Measurements from ENCODE around the gene AADAC.
"Not testable (repeated sequence)": the region's sequence is repeated elsewhere in the genome, so short reads cannot be mapped to it uniquely, and the experiment has no call there.

The AADAC gene

DNA sequence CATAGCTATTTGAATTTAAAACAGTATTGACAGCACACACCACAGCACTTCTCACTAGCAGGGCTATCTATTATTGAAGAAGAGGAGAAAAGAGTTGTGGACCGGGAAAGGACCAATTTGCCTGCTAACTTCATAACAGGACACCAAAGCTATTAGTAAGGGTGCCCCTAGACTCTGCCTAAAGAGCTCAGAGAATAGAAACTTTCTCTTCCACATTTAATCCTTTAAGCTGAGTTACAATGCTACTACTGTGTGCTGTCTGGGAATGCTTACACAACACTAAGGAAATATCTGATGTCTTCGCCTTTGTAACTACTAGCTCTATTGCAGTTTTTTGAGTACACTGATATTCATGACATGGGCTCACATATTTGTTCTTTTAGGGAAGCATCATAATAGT, 13.5 kb upstream of the AADAC start:
- no peak for DNase-seq

DNA sequence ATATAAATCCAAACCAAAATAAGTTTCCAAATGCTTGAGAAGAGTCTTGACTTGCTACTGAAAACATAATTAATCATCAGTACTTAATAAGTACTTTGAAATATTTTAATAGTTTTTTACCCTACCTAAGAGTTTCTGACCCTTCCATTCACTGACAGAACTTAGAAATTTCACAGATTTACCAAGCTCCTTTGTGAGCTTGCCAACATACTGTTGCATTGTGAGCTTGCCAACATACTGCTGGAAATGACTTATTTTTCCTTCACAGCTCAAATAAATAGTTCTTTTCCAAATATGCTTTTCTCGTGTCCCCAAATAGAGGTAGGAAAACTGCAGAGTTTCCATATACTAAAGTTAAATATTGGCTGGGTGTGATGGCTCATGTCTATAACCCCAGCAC, 9.6 kb upstream of the AADAC start:
- DNase-seq: no peak

DNA sequence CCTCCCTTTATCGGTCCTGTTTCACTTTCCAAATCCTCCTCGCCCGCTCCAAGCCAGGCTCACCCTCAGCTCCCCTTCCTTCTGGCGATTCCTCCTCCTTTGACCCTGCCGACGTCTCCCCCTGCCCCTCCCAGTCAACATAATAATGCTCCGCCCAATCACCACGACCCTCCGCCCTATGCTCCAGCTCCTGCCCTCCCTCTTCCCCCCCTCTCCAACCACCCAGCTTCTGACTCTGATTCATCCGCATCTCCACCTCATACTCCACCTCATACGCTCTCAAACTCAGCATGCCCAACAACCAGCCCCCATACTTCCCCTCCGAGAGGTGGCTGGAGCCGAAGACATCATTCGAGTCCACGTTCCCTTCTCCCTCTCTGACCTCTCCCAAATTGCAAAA, 7.1 kb upstream of the AADAC start:
- no peak for DNase-seq

DNA sequence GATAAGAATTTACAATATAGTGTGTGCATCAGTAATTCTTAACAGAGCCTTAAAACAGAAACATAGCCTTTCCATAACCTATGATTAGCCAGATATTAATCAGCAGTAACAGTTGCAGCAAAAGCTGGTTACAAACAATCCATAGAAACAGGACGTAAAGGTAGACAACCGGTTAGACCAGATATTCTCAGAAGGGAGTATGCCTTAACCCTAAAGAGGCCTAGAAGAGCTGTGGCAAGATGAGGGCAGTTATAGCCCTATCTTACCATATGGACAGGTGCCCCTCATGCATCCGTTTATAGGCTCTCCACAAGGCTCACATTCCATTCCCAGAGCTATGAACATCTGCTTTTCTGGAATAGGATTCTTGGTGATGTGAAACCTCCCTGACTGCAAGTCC, 5.0 kb upstream of the AADAC start:
- not testable (repeated sequence) for DNase-seq

DNA sequence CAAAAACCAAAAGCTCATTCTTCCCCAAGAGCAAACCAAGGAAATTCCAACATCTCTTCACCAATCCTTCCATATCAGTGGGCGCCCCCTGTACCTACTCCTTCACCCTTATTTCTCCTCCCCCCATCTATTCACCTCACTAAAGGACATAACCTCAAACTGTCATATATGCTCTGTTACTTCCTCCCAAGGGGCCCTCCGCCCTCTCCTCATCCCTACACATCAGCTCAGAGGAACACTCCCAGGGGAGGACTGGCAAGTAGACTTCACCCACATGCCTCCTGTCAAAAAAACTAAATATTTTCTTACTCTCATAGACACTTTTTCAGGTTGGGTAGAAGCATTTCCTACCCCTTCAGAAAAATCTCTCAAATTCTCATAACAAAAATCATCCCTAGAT, 2.4 kb upstream of the AADAC start:
- no peak for DNase-seq

DNA sequence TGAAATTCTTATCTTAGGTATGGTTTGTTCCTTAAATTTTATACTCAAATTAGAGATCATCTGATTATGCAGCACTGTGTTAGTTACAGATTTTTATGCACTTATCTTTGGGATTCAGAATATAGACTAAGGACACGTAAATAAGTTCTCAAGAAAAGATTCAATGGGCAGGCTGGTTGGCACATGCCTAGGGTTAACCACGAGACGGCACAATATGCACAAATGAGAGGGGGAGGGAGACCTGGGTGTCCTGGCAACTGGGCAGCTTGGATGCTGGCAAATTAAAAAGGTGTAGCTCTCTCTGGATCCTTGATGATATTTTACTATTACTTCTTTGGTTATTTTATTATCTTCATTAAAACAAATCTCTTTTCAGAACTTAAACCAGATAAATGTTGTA, 672 bp downstream of the AADAC start:
- DNase-seq: no peak

DNA sequence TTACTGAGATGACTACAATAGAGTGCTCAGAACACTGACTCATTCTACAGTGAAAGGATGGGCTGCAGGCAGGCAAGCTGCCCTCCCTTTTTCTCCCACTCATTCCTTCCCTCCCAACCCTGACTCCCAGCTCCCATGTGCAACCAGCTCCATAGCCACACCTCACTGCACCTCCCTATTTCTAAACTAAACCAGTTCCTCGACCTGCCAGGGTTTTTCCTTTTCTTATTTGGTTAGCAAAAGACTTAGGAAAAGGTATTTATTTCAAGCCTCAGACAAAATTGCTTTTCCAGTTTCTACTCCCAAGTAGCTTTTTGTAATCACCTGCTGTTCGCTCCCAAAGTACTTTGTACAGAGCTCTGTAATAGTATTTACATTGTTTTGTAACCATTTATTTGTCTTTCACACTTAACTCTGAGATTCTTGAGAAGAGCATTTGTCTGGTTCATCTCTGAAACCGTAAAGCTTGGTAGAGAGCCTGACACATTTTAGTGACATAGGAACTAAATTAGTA, 2.2 kb downstream of the AADAC start:
- DNase-seq: no peak

DNA sequence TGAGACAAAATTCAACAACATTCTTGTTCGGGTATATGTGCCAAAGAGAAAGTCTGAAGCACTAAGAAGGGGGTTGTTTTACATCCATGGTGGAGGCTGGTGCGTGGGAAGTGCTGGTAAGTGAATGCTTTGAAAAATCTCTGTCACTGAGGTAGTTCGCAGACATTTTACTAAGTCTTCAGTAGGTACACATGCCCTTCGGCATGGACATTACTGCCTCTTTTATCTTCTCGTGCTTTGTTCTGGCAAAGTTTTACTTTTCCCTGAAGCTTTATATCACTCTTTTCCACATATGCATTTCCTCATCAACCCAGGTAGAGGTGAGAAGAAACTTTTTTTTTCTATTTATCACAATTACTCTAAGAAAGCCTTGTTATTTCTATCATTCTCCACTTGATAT, 3.6 kb downstream of the AADAC start:
- no peak for DNase-seq

DNA sequence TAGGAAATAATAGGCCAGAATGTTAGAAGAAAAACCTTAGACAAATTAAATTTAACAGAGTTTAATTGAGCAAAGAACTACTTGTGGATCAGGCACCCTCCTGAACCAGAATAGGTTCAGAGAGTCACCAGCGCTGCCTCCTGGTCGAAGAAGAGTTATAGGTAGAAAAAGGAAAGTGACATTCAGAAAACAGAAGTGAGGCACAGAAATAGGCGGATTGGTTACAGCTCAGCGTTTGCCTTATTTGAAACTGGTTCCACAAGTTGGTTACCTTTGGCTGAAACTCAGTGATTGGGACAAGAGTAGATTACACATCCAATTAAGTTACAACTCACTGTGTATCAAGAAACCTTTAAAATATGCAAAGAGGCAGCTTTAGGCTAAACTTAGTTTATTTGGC, 4.4 kb downstream of the AADAC start:
- DNase-seq: no peak

DNA sequence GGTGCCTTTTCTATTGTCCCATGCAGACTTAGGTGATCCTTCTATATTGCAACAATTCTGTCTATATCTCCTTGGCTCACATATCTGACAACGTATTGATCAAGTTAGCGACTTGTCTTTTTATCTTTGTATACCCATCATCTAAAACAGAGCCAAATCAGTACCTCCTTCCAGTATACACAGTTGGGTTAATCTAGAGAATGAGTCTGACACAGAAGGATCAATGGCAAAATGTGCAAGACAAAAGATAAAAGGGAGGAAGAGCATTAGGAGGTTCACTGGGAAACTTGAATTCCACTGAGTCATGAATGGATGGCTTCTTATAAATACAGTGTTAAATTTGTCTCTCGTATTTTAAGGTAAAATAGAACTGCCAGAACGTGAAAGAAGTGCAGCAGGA, 6.0 kb downstream of the AADAC start:
- DNase-seq: no peak

DNA sequence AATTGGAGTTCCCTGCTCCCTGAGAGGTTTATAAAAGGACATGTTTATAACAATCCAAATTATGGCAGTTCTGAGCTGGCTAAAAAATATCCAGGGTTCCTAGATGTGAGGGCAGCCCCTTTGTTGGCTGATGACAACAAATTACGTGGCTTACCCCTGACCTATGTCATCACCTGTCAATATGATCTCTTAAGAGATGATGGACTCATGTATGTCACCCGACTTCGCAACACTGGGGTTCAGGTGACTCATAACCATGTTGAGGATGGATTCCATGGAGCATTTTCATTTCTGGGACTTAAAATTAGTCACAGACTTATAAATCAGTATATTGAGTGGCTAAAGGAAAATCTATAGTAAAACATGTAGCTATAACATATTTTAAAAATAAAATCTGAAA, 13.9 kb downstream of the AADAC start:
- DNase-seq: no peak

DNA sequence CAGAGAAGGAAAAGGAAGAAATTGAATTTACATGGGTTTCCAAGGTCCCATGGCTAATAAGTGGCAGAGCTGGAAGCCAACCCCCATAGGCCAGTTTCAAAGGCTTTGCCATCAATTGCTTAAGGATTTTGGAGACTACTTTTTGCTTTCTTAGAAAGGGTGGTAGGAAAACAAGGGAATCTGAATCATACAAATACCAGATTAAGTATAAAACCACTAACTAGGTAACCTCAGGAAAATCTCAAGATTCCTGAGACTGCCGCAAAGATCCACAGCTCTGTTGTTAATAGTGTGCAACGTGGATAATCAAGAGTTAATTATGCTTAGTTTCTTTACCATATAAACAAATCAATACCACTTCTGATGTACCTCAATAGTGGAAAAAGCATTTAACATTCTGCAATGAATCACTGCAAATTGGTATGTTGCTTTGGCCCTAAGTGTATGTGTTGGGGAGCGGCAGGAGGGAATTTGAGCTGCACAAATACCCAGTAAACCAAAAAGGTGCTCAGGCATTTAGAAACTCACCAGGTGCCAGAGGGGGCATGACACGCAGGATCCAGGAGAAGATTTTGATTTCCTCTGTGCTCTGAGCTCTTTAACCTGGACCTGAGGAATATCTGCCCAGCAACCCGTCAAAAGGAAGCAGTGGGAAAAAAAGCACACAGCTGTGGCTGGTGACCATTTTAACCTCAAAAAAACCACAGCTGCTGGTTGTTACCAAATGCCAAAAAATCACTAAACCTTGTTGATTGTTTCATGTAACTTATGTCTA, 22.0 kb downstream of the AADAC start:
- DNase-seq: no peak

DNA sequence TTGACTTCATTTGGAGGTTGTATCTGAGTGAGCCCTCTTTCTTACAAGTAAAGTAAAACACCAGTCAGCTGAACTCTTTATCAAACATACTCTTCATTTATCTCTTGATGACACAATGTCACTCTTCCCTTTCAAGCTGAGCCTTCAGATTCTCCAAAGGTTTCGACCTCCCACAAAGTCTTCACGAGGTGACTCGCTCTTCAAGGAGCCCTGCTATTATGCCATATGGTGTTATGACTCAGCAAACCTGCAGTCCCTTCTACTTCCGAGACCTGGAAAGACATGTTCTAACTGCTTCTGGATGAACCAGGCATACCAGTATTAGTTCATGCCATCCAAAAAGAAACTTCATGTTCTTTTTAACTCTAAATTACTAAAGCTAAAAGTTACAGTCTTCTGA, 23.1 kb downstream of the AADAC start:
- DNase-seq: no peak

DNA sequence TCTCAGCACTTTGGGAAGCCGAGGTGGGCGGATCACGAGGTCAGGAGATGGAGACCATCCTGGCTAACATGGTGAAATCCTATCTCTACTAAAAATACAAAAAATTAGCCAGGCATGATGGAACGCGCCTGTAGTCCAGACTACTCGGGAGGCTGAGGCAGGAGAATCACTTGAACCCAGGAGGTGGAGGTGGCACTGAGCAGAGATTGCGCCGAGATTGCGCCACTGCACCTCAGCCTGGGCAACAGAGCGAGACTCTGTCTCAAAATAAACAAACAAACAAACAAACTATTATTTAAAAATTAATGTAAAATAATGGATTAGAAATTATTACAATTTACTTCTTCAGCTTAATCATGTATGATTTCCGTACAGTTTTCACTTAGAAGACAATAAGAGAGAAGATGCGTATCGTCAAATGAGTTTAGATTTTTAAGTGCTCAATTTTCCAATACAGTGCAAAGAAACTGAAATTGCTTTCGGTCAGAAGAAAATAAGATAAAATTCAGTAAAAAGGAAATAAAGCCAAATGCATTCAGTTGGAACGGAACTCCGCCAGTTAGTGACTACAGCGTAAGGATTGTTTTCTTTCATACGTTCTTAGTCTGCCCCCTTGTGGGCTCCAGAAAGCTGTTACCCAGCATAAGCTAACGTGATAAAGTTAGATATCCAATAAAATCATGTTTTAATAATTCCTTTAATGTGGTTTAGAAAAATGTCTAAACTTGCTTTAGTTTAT, 24.8 kb downstream of the AADAC start:
- DNase-seq: peak; percentile 8

DNA sequence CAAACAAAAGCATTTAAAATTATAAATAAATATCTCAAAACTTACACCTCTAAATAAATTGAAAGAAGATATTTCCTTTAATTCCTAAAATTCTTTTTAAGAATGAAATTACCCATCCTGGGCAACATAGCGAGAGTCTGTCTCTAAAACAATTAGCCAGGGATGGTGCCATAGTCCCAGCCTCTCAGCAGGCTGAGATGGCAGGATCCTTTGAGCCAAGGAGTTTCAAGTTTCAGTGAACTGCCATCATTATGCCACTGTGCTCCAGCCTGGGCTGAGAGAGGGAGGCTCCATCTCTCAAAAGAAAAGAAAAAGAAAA, 25.4 kb downstream of the AADAC start:
- no peak for DNase-seq

DNA sequence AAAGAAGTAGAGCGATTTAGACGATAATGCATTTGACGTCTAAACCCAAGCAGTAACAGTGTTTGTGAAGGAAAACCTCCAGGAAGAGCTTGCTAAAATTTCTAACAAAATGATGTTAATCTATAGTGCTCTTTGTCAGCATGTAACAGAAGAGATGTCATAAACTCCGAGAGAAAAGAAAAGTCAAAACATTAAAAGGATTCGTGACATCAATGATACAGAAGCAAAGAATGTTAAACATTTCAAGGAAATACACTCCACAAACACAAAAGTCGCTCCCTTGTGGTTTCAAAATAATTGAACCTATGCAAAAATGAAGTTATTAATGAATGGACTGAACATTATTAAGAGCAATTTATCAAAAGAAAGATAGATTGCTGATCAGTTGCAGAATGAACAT, 27.9 kb downstream of the AADAC start:
- DNase-seq: no peak

DNA sequence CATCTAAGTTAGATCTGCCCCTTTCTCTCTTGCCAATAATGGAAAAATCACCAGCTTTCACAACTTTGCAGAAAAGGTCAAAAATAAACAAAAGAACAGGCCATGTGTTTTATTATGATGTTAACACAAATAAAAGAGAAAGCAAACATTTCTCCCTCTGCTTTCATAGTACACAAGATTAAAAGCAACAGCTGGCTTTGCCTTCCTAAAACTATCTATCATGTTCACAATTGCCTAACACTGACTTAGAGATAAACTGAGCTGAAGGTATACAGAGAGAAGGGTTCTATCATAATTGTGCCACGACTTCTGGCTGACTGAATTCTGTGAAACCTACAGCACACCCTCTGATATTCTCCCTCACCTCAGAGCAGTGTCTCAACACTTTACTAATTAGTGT, 29.4 kb downstream of the AADAC start:
- no peak for DNase-seq

DNA sequence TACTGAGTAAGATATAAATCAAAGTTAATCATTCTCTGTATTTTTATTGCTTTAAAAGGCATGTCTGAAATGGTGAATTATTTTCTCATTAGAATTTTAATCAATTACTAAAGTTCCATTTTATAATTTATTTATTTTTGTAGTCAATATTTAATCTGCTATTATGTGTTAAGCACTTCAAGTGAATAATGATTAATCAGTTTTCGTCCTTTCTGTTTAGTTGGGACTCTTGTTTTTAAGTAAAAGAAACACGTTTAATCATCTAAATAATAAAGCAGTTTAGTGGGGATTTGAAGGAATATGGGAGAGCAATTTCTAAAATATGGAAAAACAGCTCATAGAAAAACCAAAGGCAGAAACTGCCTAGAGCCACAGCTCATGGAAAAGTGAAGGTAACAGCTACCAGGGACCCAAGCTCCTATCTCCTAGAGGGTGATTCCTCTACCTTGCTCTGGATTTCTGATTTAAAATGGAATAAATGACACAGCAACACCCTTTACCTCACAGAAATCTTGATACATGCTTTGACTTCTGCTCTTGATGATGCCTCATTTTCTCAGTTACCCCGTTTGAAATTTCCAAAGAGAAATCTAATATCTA, 31.5 kb downstream of the AADAC start:
- no peak for DNase-seq

DNA sequence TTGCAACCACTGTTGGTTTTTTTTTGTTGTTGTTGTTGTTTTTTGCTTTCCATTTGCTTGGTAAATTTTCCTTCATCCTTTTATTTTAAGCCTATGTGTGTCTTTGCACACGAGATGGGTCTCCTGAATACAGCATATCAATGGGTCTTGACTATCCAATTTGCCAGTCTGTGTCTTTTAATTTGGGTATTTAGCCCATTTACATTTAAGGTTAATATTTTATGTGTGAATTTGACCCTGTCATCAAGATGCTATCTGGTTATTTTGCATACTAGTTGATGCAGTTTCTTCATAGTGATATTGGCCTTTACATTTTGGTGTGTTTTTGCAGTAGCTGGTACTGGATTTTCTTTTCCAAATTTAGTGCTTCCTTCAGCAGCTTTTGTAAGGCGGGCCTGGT, 36.1 kb downstream of the AADAC start:
- DNase-seq: not testable (repeated sequence)

DNA sequence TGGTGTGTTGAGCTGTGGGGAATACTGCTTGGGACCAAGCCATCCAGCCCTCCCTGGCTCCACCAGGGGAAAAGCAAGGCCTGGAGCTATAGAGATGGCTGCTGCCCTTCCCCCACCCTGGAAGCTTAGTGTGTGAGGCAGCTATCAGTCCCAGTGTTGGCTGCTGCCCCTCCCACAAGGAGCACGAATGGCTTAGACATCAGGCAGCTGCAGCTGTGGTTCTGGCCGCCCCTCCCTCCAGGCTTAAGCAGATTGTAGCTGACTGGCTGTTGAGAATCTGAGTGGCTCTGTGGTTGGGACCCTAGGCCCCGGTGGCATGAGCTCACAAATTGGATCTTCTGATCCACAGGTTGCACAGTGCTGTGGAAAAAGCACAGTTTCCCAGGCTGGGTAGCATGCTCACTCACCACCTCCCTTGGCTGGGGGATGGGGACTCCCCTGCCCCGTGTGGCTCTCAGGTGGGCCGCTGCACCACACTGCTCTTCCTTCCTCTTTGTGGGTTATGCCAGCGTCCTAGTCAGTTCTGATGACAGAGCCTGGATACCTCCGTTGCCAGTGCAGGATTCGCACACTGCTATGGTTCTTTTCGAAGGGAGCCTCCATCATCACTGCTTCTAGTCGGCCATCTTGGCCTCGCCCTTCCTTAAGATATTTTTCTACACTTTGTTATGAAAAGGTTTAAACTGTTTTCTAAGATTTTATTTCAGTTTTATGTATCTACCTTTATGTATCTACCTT, 38.3 kb downstream of the AADAC start:
- no peak for DNase-seq

DNA sequence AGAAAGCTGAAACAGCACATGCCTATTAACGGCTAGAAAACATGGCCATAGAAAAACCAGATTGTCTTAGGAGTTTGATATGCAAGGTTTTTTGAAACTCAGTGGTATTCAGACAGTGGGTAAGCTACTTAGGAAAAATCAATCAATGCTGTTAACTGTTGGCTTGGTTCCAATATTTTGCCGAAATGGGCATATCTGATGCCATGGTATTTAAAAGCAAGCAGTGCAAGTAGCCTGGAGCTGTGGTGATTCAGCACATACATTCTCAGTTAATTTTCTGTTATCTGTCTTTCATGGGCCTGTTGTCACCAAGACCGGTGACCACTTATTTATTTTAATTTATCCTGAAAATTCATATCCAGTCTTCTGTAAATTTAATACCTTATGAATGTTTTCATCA, 42.2 kb downstream of the AADAC start:
- DNase-seq: no peak

DNA sequence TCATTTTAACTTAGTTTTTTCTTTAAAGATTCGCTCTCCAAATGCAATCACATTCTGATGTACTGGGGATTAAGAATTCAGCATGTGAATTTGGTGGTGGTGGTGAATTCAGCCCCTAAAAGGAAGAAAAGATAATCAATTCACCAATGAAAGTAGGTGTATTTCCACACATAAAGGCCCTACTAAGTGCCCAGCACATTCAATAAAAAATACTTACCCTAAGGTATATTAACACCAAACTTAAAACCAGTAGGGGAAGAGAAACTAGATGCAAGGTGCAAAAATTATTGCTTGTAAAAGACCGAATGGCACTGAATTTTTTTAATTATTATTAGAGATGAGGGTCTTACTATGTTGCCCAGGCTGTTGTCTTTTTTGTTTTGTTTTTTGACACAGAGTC, 42.7 kb downstream of the AADAC start:
- no peak for DNase-seq

DNA sequence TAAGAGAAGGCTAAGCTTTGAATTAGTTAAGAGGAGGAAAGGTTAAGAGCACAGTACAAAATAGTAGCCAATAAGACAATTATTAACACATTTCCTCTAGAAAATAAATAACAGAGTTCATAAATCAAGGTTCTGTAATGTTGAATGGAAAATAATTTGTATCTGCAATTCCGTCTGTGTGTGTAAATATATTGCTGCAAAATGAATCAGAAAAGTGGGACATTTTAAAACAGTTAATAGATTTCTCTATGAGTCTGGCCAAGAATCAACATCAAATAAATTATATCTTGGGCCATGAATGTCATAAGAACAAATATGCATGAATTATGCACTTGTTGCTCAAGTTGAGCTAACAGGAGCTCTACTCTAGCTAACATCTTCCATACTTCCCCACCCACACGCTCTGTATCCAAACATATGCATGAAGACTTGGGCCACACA, 45.3 kb downstream of the AADAC start:
- DNase-seq: no peak

DNA sequence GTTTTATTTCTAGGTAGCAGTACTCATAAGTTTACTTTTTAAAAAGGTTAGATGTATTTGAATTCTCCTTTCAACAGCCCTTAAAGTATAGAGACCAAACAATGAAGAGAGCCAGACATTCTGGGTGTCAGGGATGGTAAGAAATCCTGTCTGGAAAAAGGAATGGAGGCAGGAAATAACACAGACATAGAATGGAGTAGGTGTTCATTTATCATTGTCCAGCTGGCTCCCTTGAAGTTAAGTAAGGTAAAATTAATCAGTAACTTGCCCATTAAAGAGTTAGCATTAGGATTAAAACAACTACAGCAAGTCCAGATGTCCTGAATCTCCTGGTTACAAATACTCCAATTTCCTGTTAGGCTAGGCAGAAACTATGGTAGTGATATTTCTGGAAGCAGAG, 46.0 kb downstream of the AADAC start:
- DNase-seq: no peak

All from stimulated activated CD4-positive, alpha-beta T cell treated with anti-CD3 and anti-CD28 coated beads, Interleukin-1b, Interleukin-23, amount 100 ng/mL, for 48 hours (primary cell).